Sigmoid colon (tissue), 4 donors: ENCODE data around the gene C6orf62.

Experiments
- EP300 ChIP-seq, 4 donors: sonication (generic); formaldehyde crosslinking; IDR thresholded peaks; one replicate each; pipeline ENCODE4 v1.6.1; 2017; ENCODE audit warnings: antibody characterized with exemption in 4 of 4
- TF ChIP-seq, protein P1 (sequence below), 4 experiments: fragments of 450-650 bp in 3 of 4; fragments of 200-600 bp in 1 of 4; IDR thresholded peaks; one replicate each; pipeline ENCODE4 v1.5.1; 2016 to 2019; ENCODE audit warnings: antibody characterized with exemption in 4 of 4, mild to moderate bottlenecking in 3 of 4, moderate library complexity in 2 of 4

DNA sequence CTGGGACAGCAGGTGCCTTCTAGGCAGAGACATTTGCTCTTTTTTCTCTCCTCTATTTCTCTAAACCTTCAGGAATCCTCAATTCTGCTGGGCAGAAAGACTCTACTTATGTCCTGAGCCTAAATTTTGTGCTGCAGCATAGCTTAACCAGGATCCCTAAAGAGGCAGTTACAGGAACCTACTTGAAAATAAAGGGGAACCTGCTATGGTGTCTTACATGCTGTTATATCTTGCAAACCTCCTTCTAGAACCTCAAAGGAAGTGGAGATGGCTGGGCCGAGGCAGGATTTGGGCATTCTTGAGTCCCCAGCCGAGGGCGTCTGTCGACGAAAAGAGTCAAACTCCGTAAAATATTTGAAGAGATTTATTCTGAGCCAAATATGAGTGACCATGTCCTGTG, 38.7 kb upstream of the C6orf62 start:
- TF ChIP-seq, protein P1, sequence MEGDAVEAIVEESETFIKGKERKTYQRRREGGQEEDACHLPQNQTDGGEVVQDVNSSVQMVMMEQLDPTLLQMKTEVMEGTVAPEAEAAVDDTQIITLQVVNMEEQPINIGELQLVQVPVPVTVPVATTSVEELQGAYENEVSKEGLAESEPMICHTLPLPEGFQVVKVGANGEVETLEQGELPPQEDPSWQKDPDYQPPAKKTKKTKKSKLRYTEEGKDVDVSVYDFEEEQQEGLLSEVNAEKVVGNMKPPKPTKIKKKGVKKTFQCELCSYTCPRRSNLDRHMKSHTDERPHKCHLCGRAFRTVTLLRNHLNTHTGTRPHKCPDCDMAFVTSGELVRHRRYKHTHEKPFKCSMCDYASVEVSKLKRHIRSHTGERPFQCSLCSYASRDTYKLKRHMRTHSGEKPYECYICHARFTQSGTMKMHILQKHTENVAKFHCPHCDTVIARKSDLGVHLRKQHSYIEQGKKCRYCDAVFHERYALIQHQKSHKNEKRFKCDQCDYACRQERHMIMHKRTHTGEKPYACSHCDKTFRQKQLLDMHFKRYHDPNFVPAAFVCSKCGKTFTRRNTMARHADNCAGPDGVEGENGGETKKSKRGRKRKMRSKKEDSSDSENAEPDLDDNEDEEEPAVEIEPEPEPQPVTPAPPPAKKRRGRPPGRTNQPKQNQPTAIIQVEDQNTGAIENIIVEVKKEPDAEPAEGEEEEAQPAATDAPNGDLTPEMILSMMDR (IDR thresholded peaks at IDR 0.05): no peak
- TF ChIP-seq EP300 (IDR thresholded peaks at IDR 0.05): no peak
